ENCODE results near the gene WRAP53. TPM values are rescaled to one million over a fixed set of nuclear protein-coding genes. Genes with fewer than 3 reads are reported as not detected.

Gene WRAP53
- total and polyA plus RNA-seq, 10 of the 15 experiments (the other 5 are each of a cell fraction or from before 2014, with no cell fraction given): 1.9 to 42.0 (median 21.9) TPM

GRCh38 chr17:7686222-7687071 lies 1.8 kb upstream of the WRAP53 start (continued):
- TF ChIP-seq REST (IDR thresholded peaks at IDR 0.05; ENCODE audit: low read depth, low read length) (no peak), JUNB (IDR thresholded peaks at IDR 0.05) (no peak), TARDBP (IDR thresholded peaks at IDR 0.05; ENCODE audit: borderline replicate concordance) (no peak), NFXL1 (IDR thresholded peaks at IDR 0.05; ENCODE audit: borderline replicate concordance) (no peak), ATF2 (IDR thresholded peaks at IDR 0.05; ENCODE audit: low read length) (no peak), MEF2B (IDR thresholded peaks at IDR 0.05; ENCODE audit: partially characterized antibody, poor library complexity, severe bottlenecking) (no peak), NBN (IDR thresholded peaks at IDR 0.05) (peak; percentile 94), SMC3 (IDR thresholded peaks at IDR 0.05; ENCODE audit: borderline replicate concordance, low read length) (no peak), GABPA (IDR thresholded peaks at IDR 0.05; ENCODE audit: low read depth) (peak; percentile 74), TAF1 (IDR thresholded peaks at IDR 0.05; ENCODE audit: borderline replicate concordance, low read depth, low read length) (peak; percentile 96), DPF2 (IDR thresholded peaks at IDR 0.05) (no peak; the same call in 1 of the 2 replicates), EP300 (IDR thresholded peaks at IDR 0.05; ENCODE audit: borderline replicate concordance in 1 of 2, control insufficient read depth in 1 of 2, low read depth in 2 of 2, low read length in 2 of 2) (no peak), PAX5 (IDR thresholded peaks at IDR 0.05; ENCODE audit: borderline replicate concordance, low read depth, low read length) (no peak), NR2F1 (conservative IDR thresholded peaks at IDR 0.05) (no peak), NRF1 (conservative IDR thresholded peaks at IDR 0.05; ENCODE audit: low read depth, low read length) (no peak), TBL1XR1 (IDR thresholded peaks at IDR 0.05; ENCODE audit: low read depth, low read length) (no peak; the same call in 1 of the 2 replicates), MEF2A (IDR thresholded peaks at IDR 0.05; ENCODE audit: insufficient read depth, low read depth, low read length) (no peak), SREBF2 (IDR thresholded peaks at IDR 0.05; ENCODE audit: low read length) (no peak), SUPT20H (IDR thresholded peaks at IDR 0.05; ENCODE audit: borderline replicate concordance, control insufficient read depth, low read depth, low read length) (no peak), CREM (IDR thresholded peaks at IDR 0.05; ENCODE audit: low read depth) (0 out of 2 replicates have a peak, but pooled peaks have one; percentile 6), HCFC1 (IDR thresholded peaks at IDR 0.05; ENCODE audit: low read length) (peak; percentile 53)
- TF ChIP-seq, protein P1, sequence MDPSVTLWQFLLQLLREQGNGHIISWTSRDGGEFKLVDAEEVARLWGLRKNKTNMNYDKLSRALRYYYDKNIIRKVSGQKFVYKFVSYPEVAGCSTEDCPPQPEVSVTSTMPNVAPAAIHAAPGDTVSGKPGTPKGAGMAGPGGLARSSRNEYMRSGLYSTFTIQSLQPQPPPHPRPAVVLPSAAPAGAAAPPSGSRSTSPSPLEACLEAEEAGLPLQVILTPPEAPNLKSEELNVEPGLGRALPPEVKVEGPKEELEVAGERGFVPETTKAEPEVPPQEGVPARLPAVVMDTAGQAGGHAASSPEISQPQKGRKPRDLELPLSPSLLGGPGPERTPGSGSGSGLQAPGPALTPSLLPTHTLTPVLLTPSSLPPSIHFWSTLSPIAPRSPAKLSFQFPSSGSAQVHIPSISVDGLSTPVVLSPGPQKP (IDR thresholded peaks at IDR 0.05; ENCODE audit: low read depth, low read length): peak; percentile 55; the same call in 1 of the 2 replicates
